OCI-LY3 (cell line): Measurements from ENCODE around the gene NR3C2.

ENCODE experiments used
- EZH2phosphoT487 ChIP-seq: fragments of 200-600 bp; shearing (Covaris generic); IDR thresholded peaks from 2 replicates; pipeline ENCODE4 v1.6.1; 2018; ENCODE audit warnings: antibody characterized with exemption, mixed run types, low read depth
- TF ChIP-seq, protein P1 (sequence below): fragments of 200-600, 300-600 bp; sonication (generic); IDR thresholded peaks from 2 replicates; pipeline ENCODE4 v1.5.1; 2014; ENCODE audit warnings: antibody characterized with exemption, low read length, low read depth

DNA sequence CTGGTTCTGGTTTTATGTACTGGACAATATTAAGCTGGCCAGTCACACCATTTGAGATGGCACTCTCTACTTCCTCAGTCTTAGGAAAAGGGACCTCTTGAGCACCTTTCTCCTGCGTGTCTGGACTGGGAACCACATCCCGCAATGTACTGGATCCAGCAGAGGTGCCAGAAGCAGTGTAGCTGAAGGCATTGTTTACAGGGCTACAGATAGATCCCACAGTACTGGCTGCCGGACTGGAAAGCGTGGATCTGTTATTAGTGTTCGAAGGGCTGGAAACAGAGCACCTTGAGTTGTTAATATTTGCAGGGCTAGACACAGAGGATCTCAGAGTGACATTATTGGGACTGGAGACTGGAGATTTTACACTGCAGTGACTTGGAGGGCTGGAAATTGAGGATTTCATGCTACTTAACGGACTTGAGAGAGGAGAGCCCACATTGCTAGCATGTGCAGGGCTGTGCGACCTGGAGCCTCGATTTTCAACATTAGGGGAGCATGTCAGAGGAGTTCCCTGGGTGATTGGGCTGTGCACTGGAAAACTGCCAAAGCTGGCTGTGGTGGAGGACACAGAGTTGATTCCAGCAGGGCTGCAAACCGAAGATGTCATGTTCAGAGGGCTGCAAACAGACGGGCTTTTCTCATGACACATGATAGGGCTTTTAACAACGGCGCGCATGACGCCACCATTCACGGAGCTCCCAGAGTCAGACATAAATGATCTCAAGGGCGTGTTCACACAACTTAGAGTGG is 6.4 kb downstream of the NR3C2 start:
- TF ChIP-seq, protein P1, sequence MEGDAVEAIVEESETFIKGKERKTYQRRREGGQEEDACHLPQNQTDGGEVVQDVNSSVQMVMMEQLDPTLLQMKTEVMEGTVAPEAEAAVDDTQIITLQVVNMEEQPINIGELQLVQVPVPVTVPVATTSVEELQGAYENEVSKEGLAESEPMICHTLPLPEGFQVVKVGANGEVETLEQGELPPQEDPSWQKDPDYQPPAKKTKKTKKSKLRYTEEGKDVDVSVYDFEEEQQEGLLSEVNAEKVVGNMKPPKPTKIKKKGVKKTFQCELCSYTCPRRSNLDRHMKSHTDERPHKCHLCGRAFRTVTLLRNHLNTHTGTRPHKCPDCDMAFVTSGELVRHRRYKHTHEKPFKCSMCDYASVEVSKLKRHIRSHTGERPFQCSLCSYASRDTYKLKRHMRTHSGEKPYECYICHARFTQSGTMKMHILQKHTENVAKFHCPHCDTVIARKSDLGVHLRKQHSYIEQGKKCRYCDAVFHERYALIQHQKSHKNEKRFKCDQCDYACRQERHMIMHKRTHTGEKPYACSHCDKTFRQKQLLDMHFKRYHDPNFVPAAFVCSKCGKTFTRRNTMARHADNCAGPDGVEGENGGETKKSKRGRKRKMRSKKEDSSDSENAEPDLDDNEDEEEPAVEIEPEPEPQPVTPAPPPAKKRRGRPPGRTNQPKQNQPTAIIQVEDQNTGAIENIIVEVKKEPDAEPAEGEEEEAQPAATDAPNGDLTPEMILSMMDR, result no peak
- no peak for TF ChIP-seq EZH2phosphoT487
